Adipose tissue (tissue), 3 donors: ENCODE measurements around the gene FBLN7. TPM values are rescaled to one million over a fixed set of nuclear protein-coding genes. Genes with fewer than 3 reads are reported as not detected.
"Not testable (repeated sequence)": the region's sequence is repeated elsewhere in the genome, so short reads cannot be mapped to it uniquely, and the experiment has no call there.

Experiments
- H3K27ac ChIP-seq: one replicate; pipeline ENCODE4 v1.5.1; 2013; ENCODE audit warnings: low read depth, low read length
- WGBS, 3 donors: extraction: QIAGEN DNeasy Blood & Tissue Kit; methylation state at CpG; one replicate each; pipeline ENCODE4 v1.1.7; 2013; 5-methylcytosine and 5-hydroxymethylcytosine counted together
- polyA plus RNA-seq, 3 donors: library from polyadenylated mRNA; stranded (reverse); fragments of 200-250 nt; gene quantifications; one replicate each; pipeline ENCODE4 v1.2.3, GENCODE V29; 2013
- donor health status: healthy with polysubstance abuse.
- donor health status: Bipolar disorder and iron deficiency.
- donor health status: healthy.

The FBLN7 gene
- polyA plus RNA-seq, 3 donors, result 0.66 to 7.1 (median 1.7) TPM

- WGBS, 3 donors, result 76 to 95% (median 94%) methylated on average over 1 of the region's 1 CpG
- no peak overlapping the region for H3K27ac ChIP-seq
These were observed 59.7 kb downstream of the FBLN7 start for GRCh38 chr2:112197868-112198267.

- H3K27ac ChIP-seq, result no peak overlapping the region
These were observed 60.6 kb downstream of the FBLN7 start for GRCh38 chr2:112198780-112199179.

GRCh38 chr2:112199188-112199587 is 61.0 kb downstream of the FBLN7 start:
- 78 to 84% (median 78%) methylated on average over 3 of the region's 3 CpGs for WGBS, 3 donors
- no peak overlapping the region for H3K27ac ChIP-seq

GRCh38 chr2:112201696-112202430 is 63.7 kb downstream of the FBLN7 start:
- 92 to 93% (median 92%) methylated on average over 3 of the region's 3 CpGs for WGBS, 3 donors
- H3K27ac ChIP-seq, result no peak overlapping the region

GRCh38 chr2:112204411-112204810 is 66.2 kb downstream of the FBLN7 start:
- 93 to 96% (median 94%) methylated on average over 2 of the region's 2 CpGs for WGBS, 3 donors
- no peak overlapping the region for H3K27ac ChIP-seq

- H3K27ac ChIP-seq, result not testable (repeated sequence)
- 86 to 94% (median 91%) methylated on average over 3 of the region's 3 CpGs for WGBS, 3 donors
These were observed 69.7 kb downstream of the FBLN7 start for GRCh38 chr2:112207905-112208304.

GRCh38 chr2:112216167-112216566 is 78.0 kb downstream of the FBLN7 start:
- no peak overlapping the region for H3K27ac ChIP-seq
- WGBS, 3 donors, result 95 to 97% (median 97%) methylated on average over 3 of the region's 3 CpGs

- no peak overlapping the region for H3K27ac ChIP-seq
These were observed 79.7 kb downstream of the FBLN7 start for GRCh38 chr2:112217854-112218253.

- WGBS, 3 donors, result 94 to 100% (median 98%) methylated on average over 3 of the region's 3 CpGs
- no peak overlapping the region for H3K27ac ChIP-seq
These were observed 82.0 kb downstream of the FBLN7 start for GRCh38 chr2:112220186-112220585.

GRCh38 chr2:112220831-112221230 is 82.6 kb downstream of the FBLN7 start:
- no peak overlapping the region for H3K27ac ChIP-seq
- 95 to 97% (median 95%) methylated on average over 3 of the region's 3 CpGs for WGBS, 3 donors

GRCh38 chr2:112229348-112229747 is 91.2 kb downstream of the FBLN7 start:
- H3K27ac ChIP-seq, result no peak overlapping the region

- H3K27ac ChIP-seq, result no peak overlapping the region
- 94 to 99% (median 98%) methylated on average over 3 of the region's 3 CpGs for WGBS, 3 donors
These were observed 92.2 kb downstream of the FBLN7 start for GRCh38 chr2:112230371-112230770.

Other genes starting within 250 kb of the FBLN7 start
- gene MERTK, start 239.8 kb upstream of the FBLN7 start, polyA plus RNA-seq, result 1 to 10 TPM; 4.2 to 7.5 (median 5.3) TPM
- 10 to 100 TPM; 10.0 to 10.3 (median 10.3) TPM for gene TMEM87B, start 83.1 kb upstream of the FBLN7 start, polyA plus RNA-seq
- gene ZC3H8, start 116.7 kb downstream of the FBLN7 start, polyA plus RNA-seq, result 1 to 10 TPM; 2.9 to 6.3 (median 4.4) TPM
- 1 to 10 TPM in 2 of 3 donors, under 1 TPM in 1; 1.00 to 5.3 (median 1.5) TPM for gene ZC3H6, start 137.2 kb downstream of the FBLN7 start, polyA plus RNA-seq